ENCODE results near the gene SDK2. TPM values are rescaled to one million over a fixed set of nuclear protein-coding genes. Genes with fewer than 3 reads are reported as not detected.
A peak's percentile ranks its signal among the peaks of the same experiment; 100 is the strongest.

SDK2 gene
- polyA plus RNA-seq, 3 donors: 0.01 TPM; not detected in 2

- Histone ChIP-seq H3K4me1 (ENCODE audit: control insufficient read depth in 1 of 2, insufficient read depth in 2 of 2, low read length in 2 of 2) (peaks cover 0 to 3% of the 10 kb centered on the region in 2 donors), H3K27ac (ENCODE audit: low read depth in 1 of 2, low read length in 2 of 2) (no peak overlapping the region), H3K79me2 (ENCODE audit: insufficient read depth, low read length) (no peaks in the 10 kb centered on the region), H3K36me3 (replicated peaks in 1 of 2; ENCODE audit: control insufficient read depth in 1 of 2, insufficient read depth in 2 of 2, low read length in 2 of 2) (no peaks in the 10 kb centered on the region), H3K27me3 (ENCODE audit: control insufficient read depth in 2 of 2, insufficient read depth in 2 of 2, low read length in 2 of 2) (no peaks in the 10 kb centered on the region), H3K9ac (ENCODE audit: insufficient read depth, low read length, poor library complexity, severe bottlenecking) (no peak overlapping the region), H4K20me1 (ENCODE audit: insufficient read depth, low read length) (no peaks in the 10 kb centered on the region), H3K9me3 (replicated peaks in 1 of 2; ENCODE audit: control insufficient read depth in 1 of 2, insufficient read depth in 1 of 2, low read length in 2 of 2) (no peaks in the 10 kb centered on the region), H3K4me3 (replicated peaks in 1 of 3; ENCODE audit: low read depth in 2 of 3, low read length in 3 of 3) (no peak overlapping the region), H3K4me2 (replicated peaks; ENCODE audit: extremely low read depth, low read length, poor library complexity, severe bottlenecking) (no peak overlapping the region), H2AFZ (ENCODE audit: insufficient read depth, low read depth, low read length, poor library complexity, severe bottlenecking) (no peak overlapping the region)
- Mint-ChIP-seq H3K27me3 (ENCODE audit: low read depth in 3 of 3) (peaks cover 0 to 4% (median 4%) of the 10 kb centered on the region in 3 donors), H3K9me3 (peaks cover 0 to 2% (median 0%) of the 10 kb centered on the region in 7 donors), H3K4me3 (no peak overlapping the region), H3K36me3 (no peaks in the 10 kb centered on the region), H3K27ac (no peak overlapping the region), H3K4me1 (no peaks in the 10 kb centered on the region)
- DNase-seq: no peak
- no peak for TF ChIP-seq CTCF (IDR thresholded peaks at IDR 0.05)
- intact Hi-C loops (cut with micrococcal nuclease): no loop called here
- 97% methylated on average over 16 of the region's 17 CpGs for WGBS (ENCODE audit: insufficient coverage)
Observed at GRCh38 chr17:73397278-73397826, 246.9 kb downstream of the SDK2 start.

- Mint-ChIP-seq H3K27ac (peak overlapping the region in 1 of 7 donors; percentile 22), H3K27me3 (ENCODE audit: low read depth in 3 of 3) (peaks cover 0 to 4% (median 4%) of the 10 kb centered on the region in 3 donors), H3K4me3 (no peak overlapping the region), H3K9me3 (peaks cover 0 to 4% (median 0%) of the 10 kb centered on the region in 7 donors), H3K4me1 (no peaks in the 10 kb centered on the region), H3K36me3 (no peaks in the 10 kb centered on the region)
- no peaks in the 10 kb centered on the region for H3K9me3 ChIP-seq (replicated peaks in 1 of 2; ENCODE audit: control insufficient read depth in 1 of 2, insufficient read depth in 1 of 2, low read length in 2 of 2)
- no peak for DNase-seq
- H3K79me2 ChIP-seq (ENCODE audit: insufficient read depth, low read length): no peaks in the 10 kb centered on the region
- no peak for TF ChIP-seq CTCF (IDR thresholded peaks at IDR 0.05)
- H3K27me3 ChIP-seq (ENCODE audit: control insufficient read depth in 2 of 2, insufficient read depth in 2 of 2, low read length in 2 of 2): no peaks in the 10 kb centered on the region
- no peaks in the 10 kb centered on the region for H4K20me1 ChIP-seq (ENCODE audit: insufficient read depth, low read length)
- no peak overlapping the region for H3K27ac ChIP-seq (ENCODE audit: low read depth in 1 of 2, low read length in 2 of 2)
- 95% methylated on average over 14 of the region's 21 CpGs for WGBS (ENCODE audit: insufficient coverage)
- H3K4me3 ChIP-seq (replicated peaks in 1 of 3; ENCODE audit: low read depth in 2 of 3, low read length in 3 of 3): no peak overlapping the region
- H3K9ac ChIP-seq (ENCODE audit: insufficient read depth, low read length, poor library complexity, severe bottlenecking): no peak overlapping the region
- no peaks in the 10 kb centered on the region for H3K36me3 ChIP-seq (replicated peaks in 1 of 2; ENCODE audit: control insufficient read depth in 1 of 2, insufficient read depth in 2 of 2, low read length in 2 of 2)
- H3K4me1 ChIP-seq (ENCODE audit: control insufficient read depth in 1 of 2, insufficient read depth in 2 of 2, low read length in 2 of 2): no peaks in the 10 kb centered on the region
- intact Hi-C loops (cut with micrococcal nuclease): no loop called here
- no peak overlapping the region for H2AFZ ChIP-seq (ENCODE audit: insufficient read depth, low read depth, low read length, poor library complexity, severe bottlenecking)
- H3K4me2 ChIP-seq (replicated peaks; ENCODE audit: extremely low read depth, low read length, poor library complexity, severe bottlenecking): no peak overlapping the region
Observed at GRCh38 chr17:73396431-73397277, 247.6 kb downstream of the SDK2 start.
